Endothelial cell of umbilical vein (primary cell): ENCODE results near the gene PSTPIP1. TPM values are rescaled to one million over a fixed set of nuclear protein-coding genes. Genes with fewer than 3 reads are reported as not detected.

Experiments
- BruUV-seq: library from RNA; stranded (reverse); fragments of 400-500 nt; replicated peaks from 2 replicates; lab custom pipeline; 2021; lab: Mats Ljungman, UMichigan
- CTCF ChIA-PET: fragments of 300-600, 350-600 bp; sonication (Branson Sonifier 250); formaldehyde crosslinking; loops from one replicate; lab custom pipeline; 2021; ENCODE audit warnings: antibody characterized with exemption, inconsistent platforms; lab: Charles Lee
- POLR2A ChIA-PET: fragments of 300-600, 350-600 bp; sonication (Branson Sonifier 250); formaldehyde crosslinking; loops from one replicate; lab custom pipeline; 2021; ENCODE audit warnings: antibody characterized with exemption, inconsistent platforms; lab: Charles Lee
- DNase-seq: peaks from one replicate; pipeline ENCODE4 v3.0.0-alpha.2; 2011; ENCODE audit warnings: low read depth, low spot score
- FAIRE-seq: peaks from 2 replicates; lab custom pipeline; 2011; peaks lifted over from hg19 to GRCh38; lab: Jason Lieb, UNC
- H2AFZ ChIP-seq: 2 replicates; pipeline ENCODE4 v1.6.0; 2012; ENCODE audit warnings: low read depth, low read length, control low read depth, inconsistent platforms
- H3K27ac ChIP-seq: 2 replicates; pipeline ENCODE4 v1.5.1; 2011; ENCODE audit warnings: low read depth, mild to moderate bottlenecking, control low read depth, low read length, moderate library complexity; ENCODE audit not compliant: insufficient read depth
- H3K27me3 ChIP-seq, 2 experiments: 2 replicates each; pipeline versions ENCODE4 v1.6.0 to v1.6.1; 2011; ENCODE audit warnings: low read length in 2 of 2, mixed read lengths in 1 of 2; ENCODE audit not compliant: control insufficient read depth in 2 of 2, insufficient read depth in 2 of 2
- H3K36me3 ChIP-seq, 2 experiments: 2 replicates in 1 of 2; 3 replicates in 1 of 2; pipeline ENCODE4 v1.5.1; 2011; ENCODE audit warnings: low read length in 2 of 2, mild to moderate bottlenecking in 1 of 2, moderate library complexity in 1 of 2; ENCODE audit not compliant: control insufficient read depth in 2 of 2, insufficient read depth in 2 of 2; ENCODE audit errors: extremely low read depth in 1 of 2
- H3K4me1 ChIP-seq: 3 replicates; pipeline ENCODE4 v1.5.1; 2011; ENCODE audit warnings: mild to moderate bottlenecking, low read length; ENCODE audit not compliant: control insufficient read depth, insufficient read depth; ENCODE audit errors: extremely low read depth
- H3K4me2 ChIP-seq: 2 replicates; pipeline ENCODE4 v1.6.1; 2011; ENCODE audit warnings: low read length, control low read depth, mixed read lengths; ENCODE audit not compliant: insufficient read depth
- H3K4me3 ChIP-seq, 3 experiments: fragments of 200-600 bp in 1 of 3; sonication (generic), shearing (Covaris generic) in 1 of 3; replicated peaks in 1 of 3; 2 replicates each; pipeline ENCODE4 v1.5.1; 2011 to 2016; ENCODE audit warnings: control low read depth in 3 of 3, low read length in 3 of 3, mild to moderate bottlenecking in 2 of 3, inconsistent platforms in 1 of 3, low read depth in 1 of 3, moderate library complexity in 1 of 3; ENCODE audit not compliant: insufficient read depth in 1 of 3
- H3K79me2 ChIP-seq: 2 replicates; pipeline ENCODE4 v1.6.0; 2012; ENCODE audit warnings: low read length, inconsistent platforms; ENCODE audit not compliant: control insufficient read depth, insufficient read depth
- H3K9ac ChIP-seq: replicated peaks from 2 replicates; pipeline ENCODE3; 2011; ENCODE audit warnings: low read length, control low read depth; ENCODE audit not compliant: insufficient read depth; ENCODE audit errors: extremely low read depth
- H3K9me1 ChIP-seq: replicated peaks from 3 replicates; pipeline ENCODE4 v1.6.0; 2011; ENCODE audit warnings: mild to moderate bottlenecking, low read length; ENCODE audit not compliant: control insufficient read depth, insufficient read depth; ENCODE audit errors: extremely low read depth
- H3K9me3 ChIP-seq: replicated peaks from 2 replicates; pipeline ENCODE4 v1.5.1; 2012; ENCODE audit warnings: low read length, inconsistent platforms; ENCODE audit not compliant: control insufficient read depth, insufficient read depth
- H4K20me1 ChIP-seq: replicated peaks from 2 replicates; pipeline ENCODE3; 2011; ENCODE audit warnings: mild to moderate bottlenecking, low read length; ENCODE audit not compliant: control insufficient read depth, insufficient read depth; ENCODE audit errors: extremely low read depth
- CTCF ChIP-seq, 2 donors: IDR thresholded peaks; 1 replicate in 1 of 2; 2 replicates in 1 of 2; pipeline ENCODE4 v1.5.1; 2011; ENCODE audit warnings: low read length in 2 of 2, mild to moderate bottlenecking in 2 of 2, moderate library complexity in 2 of 2, control low read depth in 1 of 2, inconsistent platforms in 1 of 2, low read depth in 1 of 2; ENCODE audit not compliant: insufficient read depth in 1 of 2; ENCODE audit errors: extremely low read depth in 1 of 2
- EZH2 ChIP-seq: IDR thresholded peaks from 2 replicates; pipeline ENCODE4 v1.6.1; 2012; ENCODE audit warnings: borderline replicate concordance, low read depth, mild to moderate bottlenecking, moderate library complexity, low read length, inconsistent platforms; ENCODE audit not compliant: severe bottlenecking
- FOS ChIP-seq: IDR thresholded peaks from 2 replicates; pipeline ENCODE4 v1.6.1; 2011; ENCODE audit warnings: mild to moderate bottlenecking, low read length, moderate library complexity, borderline replicate concordance; ENCODE audit not compliant: insufficient read depth
- GATA2 ChIP-seq: IDR thresholded peaks from 2 replicates; pipeline ENCODE4 v1.7.0; 2011; ENCODE audit warnings: low read depth, mild to moderate bottlenecking, moderate library complexity, mixed read lengths, low read length; ENCODE audit not compliant: insufficient read length, insufficient read depth
- JUN ChIP-seq: IDR thresholded peaks from 2 replicates; pipeline ENCODE4 v1.6.1; 2011; ENCODE audit warnings: borderline replicate concordance, low read depth; ENCODE audit not compliant: insufficient read length, insufficient read depth
- MYC ChIP-seq: IDR thresholded peaks from one replicate; pipeline ENCODE4 v1.6.1; 2011; ENCODE audit warnings: mild to moderate bottlenecking, low read depth, low read length
- POLR2A ChIP-seq: IDR thresholded peaks from 2 replicates; pipeline ENCODE4 v1.6.1; 2012; ENCODE audit warnings: low read depth, mild to moderate bottlenecking, control low read depth, low read length
- POLR2AphosphoS5 ChIP-seq: IDR thresholded peaks from 2 replicates; pipeline ENCODE4 v1.6.1; 2012; ENCODE audit warnings: low read depth, mild to moderate bottlenecking, control low read depth, low read length, moderate library complexity; ENCODE audit not compliant: insufficient read depth
- dilution Hi-C: fragments of 300-500 bp; cut with MboI; formaldehyde crosslinking; loops from one replicate; pipeline ENCODE4 v1.15.0; 2019; ENCODE audit warnings: low sequenced_read_pairs; ENCODE audit not compliant: extremely low pct_ligation_motif_present
- intact Hi-C: fragments of 100-400 bp; cut with micrococcal nuclease; formaldehyde crosslinking; loops from one replicate; pipeline ENCODE4 v1.10.0; 2022
- polyA plus RNA-seq, 4 experiments: library from polyadenylated mRNA; depleted of rRNA in 3 of 4; stranded (reverse) in 3 of 4; unstranded in 1 of 4; fragments of >200 nt; gene quantifications; 2 replicates each; pipeline versions ENCODE4 v1.2.1 to v1.2.3, GENCODE V29; 2011 to 2012; ENCODE audit warnings: missing spikeins in 1 of 4
- total RNA-seq: library from RNA; stranded (reverse); gene quantifications from 2 replicates; pipeline ENCODE4 v1.2.3, GENCODE V29; 2021
- TF ChIP-seq, protein P1 (sequence below): IDR thresholded peaks from 2 replicates; pipeline ENCODE4 v1.6.1; 2011; ENCODE audit not compliant: insufficient read depth, insufficient read length

The PSTPIP1 gene
- total and polyA plus RNA-seq, 2 donors (not counting 3 experiments of a cell fraction or from before 2014, with no cell fraction given), result not detected

DNA sequence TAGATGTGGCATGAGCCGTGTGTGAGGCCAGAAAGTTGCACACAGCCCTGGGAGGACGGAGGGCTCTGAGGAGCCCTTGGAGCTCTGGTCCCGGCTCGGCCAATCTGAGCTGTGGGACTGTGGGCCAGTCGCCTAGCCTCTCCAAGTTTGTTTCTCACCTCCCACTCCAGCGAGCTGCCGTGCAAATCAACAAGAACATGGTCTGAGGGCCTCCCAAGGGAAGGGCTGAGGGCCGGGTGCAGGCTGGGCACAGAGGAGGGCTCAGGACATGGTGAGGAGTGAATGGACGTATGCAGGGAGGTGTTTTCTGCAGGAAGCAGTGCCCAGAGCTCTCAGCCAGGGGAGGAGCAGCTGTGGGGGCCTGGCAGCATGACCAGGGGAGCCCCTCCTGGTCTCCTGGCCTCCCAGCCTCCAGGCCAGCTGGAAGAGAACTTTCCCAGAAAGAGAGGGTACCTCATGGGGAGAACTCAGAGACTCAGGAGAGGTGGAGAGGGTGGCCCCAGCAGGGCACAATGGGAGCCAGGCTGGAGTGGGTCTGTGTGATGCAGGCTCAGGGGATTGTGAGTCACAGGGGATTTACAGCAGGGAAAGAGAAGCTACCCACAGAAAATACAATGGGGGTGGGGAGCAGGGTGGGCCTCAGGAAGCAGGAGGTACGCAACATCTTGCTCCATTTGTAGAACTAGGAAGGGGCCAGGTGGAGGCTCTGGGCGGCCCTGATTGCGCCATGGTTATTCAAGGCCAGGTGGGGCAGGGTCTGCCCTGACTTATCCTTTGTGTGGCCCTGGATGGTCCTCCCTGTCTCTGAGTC lies 24.8 kb downstream of the PSTPIP1 start:
- Histone ChIP-seq H3K4me3 (no peak overlapping the region), H3K36me3 (no peaks in the 10 kb centered on the region), H3K27ac (no peak overlapping the region), H3K27me3 (no peaks in the 10 kb centered on the region), H3K4me2 (no peak overlapping the region), H3K9me3 (no peaks in the 10 kb centered on the region), H3K79me2 (no peaks in the 10 kb centered on the region), H2AFZ (no peak overlapping the region), H3K9ac (no peak overlapping the region), H4K20me1 (no peaks in the 10 kb centered on the region), H3K9me1 (no peaks in the 10 kb centered on the region), H3K4me1 (peaks cover 8% of the 10 kb centered on the region)
- TF ChIP-seq MYC (no peak), POLR2A (no peak), EZH2 (no peak), GATA2 (no peak), JUN (no peak), CTCF (IDR thresholded peaks at IDR 0.05; ENCODE audit: extremely low read depth in 1 of 2, insufficient read depth in 1 of 2, low read depth in 1 of 2, low read length in 2 of 2) (no peak), FOS (no peak), POLR2AphosphoS5 (no peak)
- TF ChIP-seq, protein P1, sequence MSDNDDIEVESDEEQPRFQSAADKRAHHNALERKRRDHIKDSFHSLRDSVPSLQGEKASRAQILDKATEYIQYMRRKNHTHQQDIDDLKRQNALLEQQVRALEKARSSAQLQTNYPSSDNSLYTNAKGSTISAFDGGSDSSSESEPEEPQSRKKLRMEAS, result no peak
- DNase-seq, result no peak
- dilution Hi-C loops, result no loop called here
- BruUV-seq, result no TSS peak
- FAIRE-seq, result no peak
- CTCF ChIA-PET, result interaction anchor here (0.5 to 1.7 kb wide), 3 partner anchors 29 to 524 kb away, joined by 3 to 4 read pairs (median 3); no protein-coding TSS in a partner anchor
- intact Hi-C loops, result loop anchor here (5.0 kb wide), 3 partner anchors 168 to 827 kb away; no protein-coding TSS in a partner anchor
- POLR2A ChIA-PET, result no interaction called here
